ENCODE measurements around the gene ZNF521.

ZNF521 gene

GRCh38 chr18:25335062-25335461 is 16.9 kb downstream of the ZNF521 start:
- no peak for DNase-seq

GRCh38 chr18:25334588-25334987 is 17.4 kb downstream of the ZNF521 start:
- DNase-seq: no peak

- DNase-seq: no peak
These were observed 20.0 kb downstream of the ZNF521 start for GRCh38 chr18:25332002-25332401.

GRCh38 chr18:25329783-25330182 is 22.2 kb downstream of the ZNF521 start:
- DNase-seq: no peak

- DNase-seq: no peak
These were observed 24.4 kb downstream of the ZNF521 start for GRCh38 chr18:25327584-25327983.

- DNase-seq: no peak
These were observed 25.5 kb downstream of the ZNF521 start for GRCh38 chr18:25326361-25326952.

GRCh38 chr18:25322806-25323205 is 29.2 kb downstream of the ZNF521 start:
- no peak for DNase-seq

- DNase-seq: no peak
These were observed 35.5 kb downstream of the ZNF521 start for GRCh38 chr18:25316381-25317018.

- DNase-seq: no peak
These were observed 37.2 kb downstream of the ZNF521 start for GRCh38 chr18:25314838-25315190.

GRCh38 chr18:25314151-25314837 is 37.7 kb downstream of the ZNF521 start:
- DNase-seq: no peak

- DNase-seq: no peak
These were observed 38.7 kb downstream of the ZNF521 start for GRCh38 chr18:25313268-25313667.

GRCh38 chr18:25310045-25310444 is 41.9 kb downstream of the ZNF521 start:
- DNase-seq: no peak

GRCh38 chr18:25308381-25308780 is 43.6 kb downstream of the ZNF521 start:
- no peak for DNase-seq

GRCh38 chr18:25307192-25307591 is 44.8 kb downstream of the ZNF521 start:
- DNase-seq: no peak

- DNase-seq: no peak
These were observed 45.3 kb downstream of the ZNF521 start for GRCh38 chr18:25306671-25307070.

GRCh38 chr18:25305584-25305983 is 46.4 kb downstream of the ZNF521 start:
- DNase-seq: no peak

GRCh38 chr18:25300492-25300891 is 51.5 kb downstream of the ZNF521 start:
- DNase-seq: no peak

GRCh38 chr18:25299426-25300300 is 52.3 kb downstream of the ZNF521 start:
- no peak for DNase-seq

- no peak for DNase-seq
These were observed 53.1 kb downstream of the ZNF521 start for GRCh38 chr18:25298853-25299274.

GRCh38 chr18:25295624-25296138 is 56.3 kb downstream of the ZNF521 start:
- no peak for DNase-seq

- DNase-seq: no peak
These were observed 60.8 kb downstream of the ZNF521 start for GRCh38 chr18:25291150-25291549.

GRCh38 chr18:25289001-25289631 is 62.9 kb downstream of the ZNF521 start:
- DNase-seq: no peak

Measured in activated CD4-positive, alpha-beta T cell treated with anti-CD3 and anti-CD28 coated beads, Interleukin-10, Interleukin-2, amounts not matched to agents 100 ng/mL and 50 ng/mL, durations not matched to agents 16 hours and 8 hours (primary cell).